ENCODE results near the gene IPO7.

GRCh38 chr11:9386901-9387300 is 2.4 kb downstream of the IPO7 start:
- TF ChIP-seq POLR2A (IDR thresholded peaks at IDR 0.05) = no peak
- no peak for TF ChIP-seq CTCF (IDR thresholded peaks at IDR 0.05)
